GM18519 (cell line): ENCODE measurements around the gene ATN1.
A peak's percentile ranks its signal among the peaks of the same experiment; 100 is the strongest.
"Not testable (repeated sequence)": the region's sequence is repeated elsewhere in the genome, so short reads cannot be mapped to it uniquely, and the experiment has no call there.

ENCODE experiments used
- ATAC-seq: cut with Tn5 transposase; IDR thresholded peaks from one replicate; pipeline ENCODE4 v1.9.1; 2021; ENCODE audit warnings: mild to moderate bottlenecking, moderate library complexity; ENCODE audit not compliant: unreplicated experiment, low FRiP score

Gene ATN1

DNA sequence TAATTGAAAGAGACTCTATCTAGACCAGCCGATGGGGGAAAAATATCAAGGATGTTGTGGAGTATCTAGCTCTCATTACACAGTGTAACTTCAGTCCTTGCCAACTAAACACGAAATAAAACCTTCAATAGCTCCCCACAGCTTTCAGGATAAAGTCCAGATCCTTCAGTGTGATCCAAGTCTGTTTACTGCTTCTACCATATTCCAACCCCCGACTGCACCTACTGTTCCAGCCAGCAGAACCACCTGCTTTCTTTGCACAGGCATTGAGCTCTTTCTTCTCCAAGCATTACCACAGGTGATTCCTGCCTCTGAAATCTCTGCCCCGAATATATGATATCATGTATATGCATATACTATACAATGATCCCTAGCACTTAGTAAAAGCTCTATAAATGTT is 25.3 kb upstream of the ATN1 start:
- ATAC-seq, result no peak

GRCh38 chr12:6903722-6904121 is 24.0 kb upstream of the ATN1 start:
- no peak for ATAC-seq

DNA sequence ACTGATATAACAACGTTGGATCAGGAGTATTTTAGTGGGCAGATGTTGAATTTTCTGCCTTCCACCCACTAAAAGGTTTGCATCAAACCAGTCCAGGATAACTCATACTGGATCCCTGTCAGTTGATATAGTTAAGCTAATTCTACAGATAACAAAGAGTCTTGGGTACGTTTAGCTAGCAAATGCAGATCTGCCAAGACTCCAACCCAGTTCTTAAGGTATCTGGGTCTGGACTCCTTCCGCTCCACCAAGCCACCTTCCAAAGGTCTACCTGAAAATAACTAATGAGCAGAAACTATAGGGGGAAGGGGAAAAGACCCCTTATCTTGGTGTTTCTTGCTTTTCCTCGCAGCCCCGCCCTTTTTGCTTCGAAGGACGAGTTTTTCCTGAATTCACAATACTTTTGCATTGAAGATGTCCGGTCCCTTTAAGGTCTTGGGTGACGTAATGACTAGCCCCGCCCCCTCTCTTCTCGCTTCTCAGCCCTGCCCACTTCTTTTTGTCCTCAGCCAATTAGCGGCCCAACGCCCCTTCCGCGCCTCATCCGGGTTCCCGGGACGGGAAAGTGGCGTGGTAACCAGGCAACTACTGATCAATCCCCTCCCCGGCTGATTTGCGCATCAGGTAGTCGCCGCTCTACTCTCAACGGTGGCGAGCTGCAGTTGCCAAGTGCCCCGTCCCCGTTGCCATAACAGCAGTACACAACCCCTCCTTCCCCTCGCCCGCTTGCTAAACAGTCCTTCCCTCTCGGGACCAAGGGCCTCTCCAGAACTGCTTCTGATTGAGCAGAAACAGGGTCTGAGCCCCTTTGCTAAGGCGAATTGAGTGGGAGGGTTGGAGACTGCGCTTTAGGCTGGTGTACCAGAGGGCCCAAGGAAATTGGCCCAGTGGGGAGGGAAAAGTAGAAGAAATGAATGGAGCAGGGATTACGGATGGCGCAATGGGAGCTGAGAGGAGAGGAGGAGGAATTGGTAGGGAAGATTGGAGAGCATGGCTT is 23.2 kb upstream of the ATN1 start, which contains the start of gene LRRC23:
LRRC23 (plus strand) TSS at position 543 of the 997 bp plus-strand sequence. CDS start 812 bp downstream, outside the sequence.
- peak; percentile 71 for ATAC-seq

DNA sequence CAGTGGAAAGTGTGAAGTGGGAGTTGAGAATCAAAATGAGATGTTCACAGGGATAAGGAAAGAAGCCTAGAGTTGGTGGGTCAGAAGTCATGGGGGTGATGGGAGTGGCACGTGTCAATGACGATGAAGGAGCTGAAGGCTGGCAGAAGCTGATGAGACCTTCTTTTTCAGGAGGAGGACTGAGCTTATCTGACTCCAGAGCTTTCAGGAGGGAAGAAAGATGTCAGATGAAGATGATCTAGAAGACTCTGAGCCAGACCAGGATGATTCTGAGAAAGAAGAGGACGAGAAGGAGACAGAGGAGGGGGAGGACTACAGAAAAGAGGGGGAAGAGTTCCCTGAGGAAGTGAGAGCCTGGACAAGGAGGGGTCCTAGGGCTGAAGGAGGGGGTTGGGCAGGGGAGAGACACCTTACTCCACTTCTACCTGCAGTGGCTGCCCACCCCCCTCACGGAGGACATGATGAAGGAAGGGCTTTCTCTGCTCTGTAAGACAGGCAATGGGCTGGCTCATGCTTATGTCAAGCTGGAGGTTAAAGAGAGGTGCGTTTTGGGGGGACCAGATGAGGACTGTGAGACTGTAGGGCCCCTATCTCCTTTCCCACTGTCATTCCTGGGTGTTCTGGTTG is 22.2 kb upstream of the ATN1 start:
- ATAC-seq, result no peak

GRCh38 chr12:6908141-6908540 is 19.6 kb upstream of the ATN1 start:
- not testable (repeated sequence) for ATAC-seq

DNA sequence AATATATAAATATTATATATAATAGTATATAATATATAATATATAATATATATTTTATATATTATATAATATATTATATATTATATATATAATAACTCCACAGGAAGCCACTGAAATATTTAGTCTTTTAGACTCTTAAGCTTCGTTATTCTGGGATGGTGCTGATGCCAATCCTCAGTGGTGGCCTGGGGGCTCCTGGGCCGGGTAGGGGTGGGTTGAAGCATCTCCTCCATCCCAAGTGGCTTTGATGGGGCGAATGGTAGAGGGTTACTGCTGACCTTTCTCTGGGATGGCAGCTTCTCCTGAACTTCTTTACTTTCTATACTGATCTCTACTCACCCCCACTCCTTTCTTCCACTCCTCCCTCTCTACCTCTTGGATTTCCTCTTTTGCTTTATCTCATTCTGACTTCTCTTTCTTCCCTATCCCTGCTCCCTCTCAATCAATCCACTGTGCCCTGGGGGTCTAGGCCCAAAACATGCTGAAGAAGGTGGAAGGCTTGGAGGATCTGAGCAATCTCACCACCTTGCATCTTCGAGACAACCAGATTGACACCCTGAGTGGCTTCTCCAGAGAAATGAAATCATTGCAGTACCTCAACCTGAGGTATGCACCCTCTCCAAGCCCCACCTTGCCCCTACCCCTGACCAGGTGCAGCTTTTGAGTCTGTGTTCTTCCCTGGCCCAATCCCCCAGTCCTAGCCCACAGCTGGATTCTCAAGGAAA is 18.2 kb upstream of the ATN1 start:
- no peak for ATAC-seq

DNA sequence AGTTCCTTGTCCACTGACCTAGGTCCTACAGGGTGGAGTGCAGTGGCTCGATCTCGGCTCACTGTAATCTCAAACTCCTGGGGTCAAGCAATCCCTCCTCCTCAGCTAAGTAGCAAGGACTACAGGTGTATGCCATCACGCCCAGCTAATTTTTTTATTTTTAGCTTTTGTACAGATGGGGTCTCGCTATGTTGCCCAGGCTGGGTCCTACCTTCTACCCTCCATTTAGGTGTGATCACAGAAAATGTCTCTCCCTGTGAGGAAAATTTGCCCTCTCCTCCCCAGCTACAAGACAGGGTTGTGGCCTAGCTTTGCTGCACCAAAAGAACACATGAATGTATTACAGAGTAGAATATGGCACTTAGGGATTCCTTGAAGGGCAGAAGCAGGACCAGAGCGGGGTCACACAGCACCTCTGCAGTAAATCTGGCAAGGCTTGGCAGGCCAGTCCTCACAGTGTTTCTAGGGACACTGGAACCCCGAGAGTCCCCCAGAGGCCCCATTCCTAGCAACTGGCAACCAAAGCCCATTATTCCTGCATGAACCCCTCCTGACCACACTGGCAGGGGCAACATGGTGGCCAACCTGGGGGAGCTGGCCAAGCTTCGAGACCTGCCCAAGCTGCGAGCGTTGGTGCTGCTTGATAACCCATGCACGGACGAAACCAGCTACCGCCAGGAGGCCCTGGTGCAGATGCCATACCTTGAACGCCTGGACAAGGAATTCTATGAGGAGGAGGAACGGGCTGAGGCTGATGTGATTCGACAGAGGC is 15.4 kb upstream of the ATN1 start:
- ATAC-seq, result no peak

DNA sequence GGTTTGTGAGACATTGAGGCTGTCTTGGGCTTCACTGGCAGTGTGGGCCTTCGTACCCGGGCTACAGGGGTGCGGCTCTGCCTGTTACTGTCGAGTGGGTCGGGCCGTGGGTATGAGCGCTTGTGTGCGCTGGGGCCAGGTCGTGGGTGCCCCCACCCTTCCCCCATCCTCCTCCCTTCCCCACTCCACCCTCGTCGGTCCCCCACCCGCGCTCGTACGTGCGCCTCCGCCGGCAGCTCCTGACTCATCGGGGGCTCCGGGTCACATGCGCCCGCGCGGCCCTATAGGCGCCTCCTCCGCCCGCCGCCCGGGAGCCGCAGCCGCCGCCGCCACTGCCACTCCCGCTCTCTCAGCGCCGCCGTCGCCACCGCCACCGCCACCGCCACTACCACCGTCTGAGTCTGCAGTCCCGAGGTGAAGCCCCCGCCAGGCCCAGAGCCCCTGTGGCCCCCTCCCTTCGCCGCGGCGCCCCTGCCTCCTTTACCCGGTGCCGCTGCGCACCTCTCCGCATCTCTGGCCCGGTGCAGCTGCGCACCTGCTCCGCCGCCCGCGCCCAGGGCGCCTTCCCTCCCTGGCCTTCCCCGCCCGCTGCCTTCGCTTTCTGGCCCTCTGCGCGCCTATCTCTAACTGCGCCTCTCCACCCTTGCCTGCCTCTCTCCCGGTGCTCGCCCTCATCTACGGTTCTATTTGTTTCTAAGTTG is 13.4 kb upstream of the ATN1 start, which contains the start of gene ENO2:
ENO2 (plus strand) TSS at position 335 of the 701 bp plus-strand sequence. CDS start 1,253 bp downstream, outside the sequence.
- no peak for ATAC-seq

DNA sequence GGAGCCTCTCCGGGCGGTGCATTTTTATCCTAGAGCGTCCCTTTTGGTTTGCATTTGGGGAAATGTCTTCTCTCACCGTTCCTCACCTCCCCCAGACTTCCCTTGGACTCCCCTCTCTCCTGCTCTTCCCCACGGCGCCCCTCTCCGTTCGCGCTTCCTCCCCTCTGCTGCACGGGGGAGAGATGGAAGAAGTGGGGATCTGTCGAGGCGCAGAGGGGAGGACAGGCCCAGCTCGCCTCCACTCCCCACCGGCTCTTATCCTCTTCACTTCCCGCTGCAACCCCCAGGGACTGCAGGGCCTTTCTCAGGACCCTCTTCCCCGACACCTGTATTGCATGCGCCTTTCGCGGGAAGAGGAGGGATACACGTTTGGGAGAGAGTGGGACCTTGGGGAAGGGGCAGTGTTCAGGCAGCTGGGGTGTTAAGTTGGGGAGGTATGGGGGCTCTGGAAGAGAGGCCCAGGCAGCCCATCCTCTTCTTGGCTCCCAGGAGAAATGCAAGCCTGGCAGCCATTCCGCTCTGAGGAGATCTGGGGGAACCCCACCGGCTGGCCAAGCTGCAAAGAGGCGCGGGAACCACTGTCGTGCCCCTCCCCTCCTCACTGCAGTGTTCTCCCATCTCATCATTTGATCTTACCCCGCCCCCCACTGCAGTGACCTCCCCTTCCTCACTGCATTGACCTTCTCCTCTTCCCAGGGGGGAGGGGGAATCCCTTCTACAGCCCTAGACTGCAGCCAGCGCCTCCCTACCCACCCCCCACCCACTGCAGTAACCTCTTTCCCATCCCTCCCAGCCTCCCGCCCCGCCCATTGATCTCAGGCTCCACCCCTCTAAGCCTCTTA is 12.6 kb upstream of the ATN1 start:
- ATAC-seq, result no peak

- ATAC-seq, result no peak
These were observed 11.9 kb upstream of the ATN1 start for GRCh38 chr12:6915789-6916285.

GRCh38 chr12:6916426-6917200 is 11.1 kb upstream of the ATN1 start:
- no peak for ATAC-seq

GRCh38 chr12:6917491-6918231 is 10.1 kb upstream of the ATN1 start:
- no peak for ATAC-seq

DNA sequence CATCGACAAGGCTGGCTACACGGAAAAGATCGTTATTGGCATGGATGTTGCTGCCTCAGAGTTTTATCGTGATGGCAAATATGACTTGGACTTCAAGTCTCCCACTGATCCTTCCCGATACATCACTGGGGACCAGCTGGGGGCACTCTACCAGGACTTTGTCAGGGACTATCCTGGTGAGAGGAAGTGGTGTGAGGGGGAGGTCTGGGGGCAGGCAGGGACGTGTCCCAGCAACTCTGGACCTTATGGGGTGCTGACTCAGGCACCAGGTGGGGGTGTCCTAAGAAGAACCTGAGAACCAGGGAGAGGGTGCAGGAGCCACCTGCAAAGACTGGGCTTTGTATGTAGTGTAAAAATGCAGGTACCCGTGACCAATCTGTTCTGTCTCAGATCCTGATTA is 8.2 kb upstream of the ATN1 start:
- ATAC-seq, result no peak

- ATAC-seq, result no peak
These were observed 6.2 kb upstream of the ATN1 start for GRCh38 chr12:6921539-6921938.

GRCh38 chr12:6921996-6922946 is 5.5 kb upstream of the ATN1 start:
- no peak for ATAC-seq
